CD4-positive, alpha-beta memory T cell (primary cell): ENCODE data around the gene REPIN1. TPM values are rescaled to one million over a fixed set of nuclear protein-coding genes. Genes with fewer than 3 reads are reported as not detected.

Experiments
- CTCF ChIA-PET: fragments of 350-600 bp; sonication (Branson Sonifier 250); formaldehyde crosslinking; loops from one replicate; lab custom pipeline; 2021; ENCODE audit warnings: inconsistent platforms; ENCODE audit not compliant: partially characterized antibody; lab: Charles Lee
- POLR2A ChIA-PET: fragments of 350-600 bp; sonication (Branson Sonifier 250); formaldehyde crosslinking; loops from one replicate; lab custom pipeline; 2021; ENCODE audit not compliant: partially characterized antibody; lab: Charles Lee
- DNase-seq, 5 donors: peaks; one replicate each; pipeline versions ENCODE4 v3.0.0 to v3.0.0-alpha.2; 2020 to 2022; ENCODE audit warnings: mixed read lengths in 1 of 5
- H3K27ac ChIP-seq: one replicate; pipeline ENCODE4 v1.7.0; 2013; ENCODE audit warnings: low read depth, low read length
- H3K27me3 ChIP-seq: 2 replicates; pipeline ENCODE4 v1.7.0; 2013; ENCODE audit warnings: mild to moderate bottlenecking, low read length, moderate library complexity; ENCODE audit not compliant: insufficient read depth
- H3K36me3 ChIP-seq: 2 replicates; pipeline ENCODE4 v1.7.0; 2013; ENCODE audit warnings: mild to moderate bottlenecking, low read length, moderate library complexity; ENCODE audit not compliant: insufficient read depth
- H3K4me1 ChIP-seq: 2 replicates; pipeline ENCODE4 v1.7.0; 2013; ENCODE audit warnings: mild to moderate bottlenecking, low read length, moderate library complexity; ENCODE audit not compliant: insufficient read depth
- H3K4me3 ChIP-seq, 2 donors: one replicate each; pipeline ENCODE4 v1.7.0; 2013; ENCODE audit warnings: low read length in 2 of 2, mild to moderate bottlenecking in 1 of 2
- H3K9me3 ChIP-seq, 2 donors: one replicate each; pipeline ENCODE4 v1.7.0; 2013; ENCODE audit warnings: low read length in 2 of 2, control low read depth in 1 of 2; ENCODE audit not compliant: control insufficient read depth in 1 of 2
- H3K27ac Mint-ChIP-seq, 7 donors: one replicate each; pipeline ENCODE4 v1.8.0; 2020 to 2021; ENCODE audit warnings: mixed read lengths in 7 of 7, mild to moderate bottlenecking in 6 of 7, inconsistent platforms in 3 of 7, moderate library complexity in 3 of 7
- H3K27me3 Mint-ChIP-seq, 2 donors: one replicate each; pipeline ENCODE4 v1.8.0; 2020 to 2021; ENCODE audit warnings: mixed read lengths in 2 of 2
- H3K36me3 Mint-ChIP-seq, 2 donors: one replicate each; pipeline ENCODE4 v1.8.0; 2020 to 2021; ENCODE audit warnings: mixed read lengths in 2 of 2, inconsistent platforms in 1 of 2, mild to moderate bottlenecking in 1 of 2
- H3K4me1 Mint-ChIP-seq, 4 donors: one replicate each; pipeline ENCODE4 v1.8.0; 2020 to 2021; ENCODE audit warnings: mixed read lengths in 4 of 4, mild to moderate bottlenecking in 1 of 4
- H3K4me3 Mint-ChIP-seq, 8 donors: one replicate each; pipeline ENCODE4 v1.8.0; 2020 to 2021; ENCODE audit warnings: mixed read lengths in 8 of 8, mild to moderate bottlenecking in 7 of 8, moderate library complexity in 6 of 8, inconsistent platforms in 3 of 8
- H3K9me3 Mint-ChIP-seq, 8 donors: one replicate each; pipeline ENCODE4 v1.8.0; 2020 to 2021; ENCODE audit warnings: mixed read lengths in 8 of 8, mild to moderate bottlenecking in 5 of 8, inconsistent platforms in 3 of 8, moderate library complexity in 1 of 8
- intact Hi-C: fragments of 100-400 bp; cut with micrococcal nuclease; formaldehyde crosslinking; loops from one replicate; pipeline ENCODE4 v1.15.1; 2023
- polyA plus RNA-seq, 2 donors: library from polyadenylated mRNA; unstranded; fragments of 300-500 nt; fragmentation: Illumina TruSeq; gene quantifications; one replicate each; pipeline ENCODE4 v1.2.3, GENCODE V29; 2021
- total RNA-seq, 2 experiments: library from RNA; stranded (reverse); gene quantifications; one replicate each; pipeline ENCODE4 v1.2.3, GENCODE V29; 2021

Gene REPIN1
- total and polyA plus RNA-seq, 4 experiments from 2014 or later, result 29.4 to 78.5 (median 67.1) TPM

- H3K4me1 Mint-ChIP-seq, result peaks cover 22 to 62% (median 41%) of the 10 kb centered on the region in 4 donors
- H3K27me3 Mint-ChIP-seq, result no peaks in the 10 kb centered on the region
- Histone ChIP-seq H3K4me1 (peaks cover 39% of the 10 kb centered on the region), H3K9me3 (no peaks in the 10 kb centered on the region), H3K36me3 (peaks cover 13% of the 10 kb centered on the region), H3K27ac (no peak overlapping the region), H3K27me3 (no peaks in the 10 kb centered on the region), H3K4me3 (no peak overlapping the region)
- intact Hi-C loops, result no loop called here
- no peak overlapping the region for H3K4me3 Mint-ChIP-seq
- ChIA-PET CTCF (interaction anchor here (1.4 kb wide), 1 partner anchor 19 kb away, joined by 6 read pairs; no protein-coding TSS in a partner anchor), POLR2A (interaction anchor here (0.5 to 2.0 kb wide), 4 partner anchors 8 to 178 kb away, joined by 3 to 6 read pairs (median 3); a partner anchor contains a TSS)
- H3K36me3 Mint-ChIP-seq, result peaks cover 12 to 21% of the 10 kb centered on the region in 2 donors
- H3K27ac Mint-ChIP-seq, result peak overlapping the region in 4 of 7 donors; percentile 17 to 81 (median 40)
- DNase-seq, result no peak
- H3K9me3 Mint-ChIP-seq, result no peaks in the 10 kb centered on the region
Observed at GRCh38 chr7:150374472-150374871, 5.8 kb downstream of the REPIN1 start.

- H3K4me1 Mint-ChIP-seq, result peaks cover 27 to 61% (median 42%) of the 10 kb centered on the region in 4 donors
- intact Hi-C loops, result no loop called here
- Histone ChIP-seq H3K4me1 (peaks cover 38% of the 10 kb centered on the region), H3K9me3 (no peaks in the 10 kb centered on the region), H3K4me3 (no peak overlapping the region), H3K36me3 (peaks cover 9% of the 10 kb centered on the region), H3K27me3 (no peaks in the 10 kb centered on the region), H3K27ac (no peak overlapping the region)
- peak overlapping the region; percentile 18 to 89 (median 81) for H3K27ac Mint-ChIP-seq
- POLR2A ChIA-PET, result interaction anchor here (0.6 to 3.1 kb wide), 3 partner anchors 10 to 70 kb away, joined by 3 to 47 read pairs (median 3); a partner anchor contains a TSS
- H3K9me3 Mint-ChIP-seq, result no peaks in the 10 kb centered on the region
- H3K4me3 Mint-ChIP-seq, result peak overlapping the region in 5 of 8 donors; percentile 0 to 65 (median 27)
- no peaks in the 10 kb centered on the region for H3K27me3 Mint-ChIP-seq
- DNase-seq, result peak; percentile 18 to 62 (median 27)
- CTCF ChIA-PET, result interaction anchor here (1.4 kb wide), 1 partner anchor 21 kb away, joined by 6 read pairs; no protein-coding TSS in a partner anchor
- peaks cover 9 to 18% of the 10 kb centered on the region in 2 donors for H3K36me3 Mint-ChIP-seq
Observed at GRCh38 chr7:150375662-150376521, 7.3 kb downstream of the REPIN1 start.

GRCh38 chr7:150376560-150376959 is 7.9 kb downstream of the REPIN1 start:
- Histone ChIP-seq H3K4me3 (no peak overlapping the region), H3K27ac (no peak overlapping the region), H3K4me1 (peaks cover 38% of the 10 kb centered on the region), H3K36me3 (peaks cover 6% of the 10 kb centered on the region), H3K9me3 (no peaks in the 10 kb centered on the region), H3K27me3 (no peaks in the 10 kb centered on the region)
- intact Hi-C loops, result no loop called here
- CTCF ChIA-PET, result interaction anchor here (1.1 kb wide), 1 partner anchor 19 kb away, joined by 3 read pairs; no protein-coding TSS in a partner anchor
- peak overlapping the region in 4 of 8 donors; percentile 25 to 65 (median 42) for H3K4me3 Mint-ChIP-seq
- DNase-seq, result no peak
- no peaks in the 10 kb centered on the region for H3K9me3 Mint-ChIP-seq
- no peaks in the 10 kb centered on the region for H3K27me3 Mint-ChIP-seq
- H3K4me1 Mint-ChIP-seq, result peaks cover 28 to 60% (median 43%) of the 10 kb centered on the region in 4 donors
- POLR2A ChIA-PET, result interaction anchor here (2.7 to 3.1 kb wide), 3 partner anchors 8 to 28 kb away, joined by 11 to 55 read pairs (median 47); partner anchors contain the start of gene REPIN1
- peaks cover 7 to 18% of the 10 kb centered on the region in 2 donors for H3K36me3 Mint-ChIP-seq
- H3K27ac Mint-ChIP-seq, result peak overlapping the region in 6 of 7 donors; percentile 2 to 87 (median 84)

- Histone ChIP-seq H3K4me3 (no peak overlapping the region), H3K27me3 (no peaks in the 10 kb centered on the region), H3K27ac (peak overlapping the region; percentile 71), H3K9me3 (no peaks in the 10 kb centered on the region), H3K36me3 (peaks cover 6% of the 10 kb centered on the region), H3K4me1 (peaks cover 38% of the 10 kb centered on the region)
- H3K9me3 Mint-ChIP-seq, result no peaks in the 10 kb centered on the region
- ChIA-PET POLR2A (interaction anchor here (1.1 to 3.1 kb wide), 9 partner anchors 8 to 338 kb away, joined by 3 to 55 read pairs (median 5); partner anchors contain the start of genes ACTR3C, GIMAP7, LRRC61 and REPIN1), CTCF (interaction anchor here (1.1 to 2.6 kb wide), 7 partner anchors 8 to 42 kb away, joined by 3 to 19 read pairs (median 7); partner anchors contain the start of gene REPIN1)
- peak overlapping the region in 6 of 8 donors; percentile 49 to 86 (median 82) for H3K4me3 Mint-ChIP-seq
- no peaks in the 10 kb centered on the region for H3K27me3 Mint-ChIP-seq
- DNase-seq, result no peak
- peaks cover 7 to 18% of the 10 kb centered on the region in 2 donors for H3K36me3 Mint-ChIP-seq
- intact Hi-C loops, result no loop called here
- peak overlapping the region in 4 of 7 donors; percentile 71 to 87 (median 82) for H3K27ac Mint-ChIP-seq
- peaks cover 28 to 61% (median 43%) of the 10 kb centered on the region in 4 donors for H3K4me1 Mint-ChIP-seq
Observed at GRCh38 chr7:150377196-150377595, 8.6 kb downstream of the REPIN1 start.

GRCh38 chr7:150377635-150378034 is 9.0 kb downstream of the REPIN1 start:
- POLR2A ChIA-PET, result interaction anchor here (0.9 to 3.1 kb wide), 13 partner anchors 9 to 338 kb away, joined by 3 to 55 read pairs (median 4); partner anchors contain the start of genes ACTR3C, GIMAP7, LRRC61 and REPIN1
- H3K36me3 Mint-ChIP-seq, result peaks cover 6 to 18% of the 10 kb centered on the region in 2 donors
- H3K27ac Mint-ChIP-seq, result peak overlapping the region; percentile 71 to 90 (median 86)
- H3K4me1 ChIP-seq, result peaks cover 38% of the 10 kb centered on the region
- CTCF ChIA-PET, result interaction anchor here (0.9 to 2.6 kb wide), 9 partner anchors 9 to 41 kb away, joined by 3 to 19 read pairs (median 4); partner anchors contain the start of gene REPIN1
- H3K4me3 Mint-ChIP-seq, result peak overlapping the region; percentile 68 to 88 (median 86)
- no peak overlapping the region for H3K4me3 ChIP-seq
- H3K27ac ChIP-seq, result peak overlapping the region; percentile 71
- no peaks in the 10 kb centered on the region for H3K9me3 Mint-ChIP-seq
- peaks cover 28 to 66% (median 44%) of the 10 kb centered on the region in 4 donors for H3K4me1 Mint-ChIP-seq
- H3K36me3 ChIP-seq, result peaks cover 5% of the 10 kb centered on the region
- H3K27me3 ChIP-seq, result no peaks in the 10 kb centered on the region
- no peak for DNase-seq
- intact Hi-C loops, result loop anchor here (2.0 kb wide), 1 partner anchor 55 kb away; the partner anchor contains the start of genes ACTR3C and LRRC61
- H3K9me3 ChIP-seq, result no peaks in the 10 kb centered on the region
- no peaks in the 10 kb centered on the region for H3K27me3 Mint-ChIP-seq

GRCh38 chr7:150378115-150378852 is 9.7 kb downstream of the REPIN1 start:
- Histone ChIP-seq H3K27me3 (no peaks in the 10 kb centered on the region), H3K4me3 (peak overlapping the region; percentile 87 to 89), H3K36me3 (no peaks in the 10 kb centered on the region), H3K9me3 (no peaks in the 10 kb centered on the region), H3K27ac (peak overlapping the region; percentile 71), H3K4me1 (peaks cover 38% of the 10 kb centered on the region)
- Mint-ChIP-seq H3K4me1 (peaks cover 28 to 69% (median 44%) of the 10 kb centered on the region in 4 donors), H3K9me3 (no peaks in the 10 kb centered on the region), H3K36me3 (peaks cover 0 to 14% of the 10 kb centered on the region in 2 donors), H3K27me3 (no peaks in the 10 kb centered on the region), H3K4me3 (peak overlapping the region; percentile 79 to 88 (median 86)), H3K27ac (peak overlapping the region; percentile 74 to 90 (median 86))
- CTCF ChIA-PET, result interaction anchor here (0.9 to 2.6 kb wide), 9 partner anchors 9 to 43 kb away, joined by 3 to 19 read pairs (median 4); partner anchors contain the start of gene REPIN1
- POLR2A ChIA-PET, result interaction anchor here (0.7 to 3.1 kb wide), 17 partner anchors 9 to 377 kb away, joined by 3 to 55 read pairs (median 4); partner anchors contain the start of genes ACTR3C, GIMAP7, GIMAP8 and LRRC61
- intact Hi-C loops, result loop anchor here (2.0 kb wide), 1 partner anchor 55 kb away; the partner anchor contains the start of genes ACTR3C and LRRC61
- peak; percentile 32 to 63 (median 40) for DNase-seq
